HepG2 (cell line): ENCODE measurements around the gene CDC37. TPM values are rescaled to one million over a fixed set of nuclear protein-coding genes. Genes with fewer than 3 reads are reported as not detected.

Source experiments
- AGO1 ChIP-seq: fragments of 200-400 bp; formaldehyde crosslinking; IDR thresholded peaks from 2 replicates; pipeline ENCODE4 v1.6.1; 2017; ENCODE audit warnings: mild to moderate bottlenecking, low read depth, low read length, moderate library complexity; ENCODE audit not compliant: poor library complexity, severe bottlenecking
- GATAD2A ChIP-seq: IDR thresholded peaks from 2 replicates; pipeline ENCODE4 v1.6.1; 2016
- HIVEP1 ChIP-seq: sonication (generic); formaldehyde crosslinking; IDR thresholded peaks from 2 replicates; pipeline ENCODE4 v1.4.0; 2020; ENCODE audit warnings: mild to moderate bottlenecking, missing genetic modification reagents
- KDM5B ChIP-seq: sonication (generic); formaldehyde crosslinking; IDR thresholded peaks from 2 replicates; pipeline ENCODE4 v1.4.0; 2020; ENCODE audit warnings: missing genetic modification reagents, mild to moderate bottlenecking, borderline replicate concordance
- LCORL ChIP-seq, 2 experiments: fragments of 450-650 bp in 1 of 2; sonication (generic) in 1 of 2; formaldehyde crosslinking in 1 of 2; IDR thresholded peaks; 2 replicates each; pipeline versions ENCODE4 v1.5.0 to v1.6.1; 2017 to 2020; ENCODE audit warnings: antibody characterized with exemption in 1 of 2, missing genetic modification reagents in 1 of 2
- MAX ChIP-seq: IDR thresholded peaks from 2 replicates; pipeline ENCODE4 v1.6.1; 2012; ENCODE audit warnings: inconsistent platforms
- NONO ChIP-seq, 2 experiments: fragments of 450-650 bp in 1 of 2; sonication (generic) in 1 of 2; formaldehyde crosslinking in 1 of 2; IDR thresholded peaks in 1 of 2; conservative IDR thresholded peaks in 1 of 2; 2 replicates each; pipeline versions ENCODE4 v1.6.1 to v1.8.0; 2017 to 2022; ENCODE audit warnings: mild to moderate bottlenecking in 1 of 2, missing genetic modification reagents in 1 of 2, moderate library complexity in 1 of 2
- REL ChIP-seq: sonication (generic); formaldehyde crosslinking; conservative IDR thresholded peaks from 2 replicates; pipeline ENCODE4 v1.8.0; 2022; ENCODE audit warnings: mild to moderate bottlenecking, missing genetic modification reagents, moderate library complexity
- SAP130 ChIP-seq: IDR thresholded peaks from 2 replicates; pipeline ENCODE4 v1.6.1; 2016; ENCODE audit warnings: low read depth
- SKI ChIP-seq: fragments of 450-650 bp; IDR thresholded peaks from one replicate; pipeline ENCODE4 v1.6.1; 2018; ENCODE audit warnings: mild to moderate bottlenecking; ENCODE audit not compliant: partially characterized antibody
- ZNF225 ChIP-seq: sonication (generic); formaldehyde crosslinking; IDR thresholded peaks from 2 replicates; pipeline ENCODE4 v1.4.0; 2020; ENCODE audit warnings: mild to moderate bottlenecking, missing genetic modification reagents
- ZNF335 ChIP-seq: sonication (generic); formaldehyde crosslinking; IDR thresholded peaks from 2 replicates; pipeline ENCODE4 v1.4.0; 2020; ENCODE audit warnings: missing genetic modification reagents
- ZNF709 ChIP-seq: sonication (generic); formaldehyde crosslinking; IDR thresholded peaks from 2 replicates; pipeline ENCODE4 v1.5.0; 2020; ENCODE audit warnings: mild to moderate bottlenecking, missing genetic modification reagents
- ZSCAN31 ChIP-seq: sonication (generic); formaldehyde crosslinking; IDR thresholded peaks from 2 replicates; pipeline ENCODE4 v1.5.0; 2020; ENCODE audit warnings: low read depth, mild to moderate bottlenecking, missing genetic modification reagents
- ZSCAN9 ChIP-seq: IDR thresholded peaks from 2 replicates; pipeline ENCODE4 v1.6.1; 2016; ENCODE audit warnings: borderline replicate concordance
- polyA plus RNA-seq, 8 experiments: library from polyadenylated mRNA; depleted of rRNA in 3 of 8; stranded (reverse) in 7 of 8; unstranded in 1 of 8; fragments of >200 nt; fragmentation: Illumina TruSeq in 4 of 8; extraction: Trizol in 4 of 8; gene quantifications; 2 replicates each; pipeline versions ENCODE4 v1.2.1 to v1.2.3, GENCODE V29; 2011 to 2016; ENCODE audit warnings: low read depth in 4 of 8, missing spikeins in 1 of 8, mixed read lengths in 1 of 8; ENCODE audit not compliant: insufficient read depth in 1 of 8
- total RNA-seq, 5 experiments: library from RNA; depleted of rRNA; stranded (reverse); fragments of >200 nt; fragmentation: Illumina TruSeq; extraction: Trizol; gene quantifications; 2 replicates each; pipeline ENCODE4 v1.2.3, GENCODE V29; 2016; ENCODE audit warnings: low read depth in 1 of 5
- TF ChIP-seq, protein P1 (sequence below): sonication (generic); formaldehyde crosslinking; IDR thresholded peaks from 2 replicates; pipeline ENCODE4 v1.4.0; 2020; ENCODE audit warnings: mild to moderate bottlenecking, missing genetic modification reagents
- TF ChIP-seq, protein P2 (sequence below): sonication (generic); formaldehyde crosslinking; IDR thresholded peaks from 2 replicates; pipeline ENCODE4 v1.5.1; 2020; ENCODE audit warnings: mild to moderate bottlenecking, missing genetic modification reagents, moderate library complexity

Gene CDC37
- total and polyA plus RNA-seq, 2 of the 13 experiments (the other 11 are each of a cell fraction or from before 2014, with no cell fraction given): 158 to 177 TPM

- TF ChIP-seq, protein P1, sequence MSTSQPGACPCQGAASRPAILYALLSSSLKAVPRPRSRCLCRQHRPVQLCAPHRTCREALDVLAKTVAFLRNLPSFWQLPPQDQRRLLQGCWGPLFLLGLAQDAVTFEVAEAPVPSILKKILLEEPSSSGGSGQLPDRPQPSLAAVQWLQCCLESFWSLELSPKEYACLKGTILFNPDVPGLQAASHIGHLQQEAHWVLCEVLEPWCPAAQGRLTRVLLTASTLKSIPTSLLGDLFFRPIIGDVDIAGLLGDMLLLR (CRISPR knock-in tag): peak; percentile 63; the same call in 1 of the 2 replicates
- TF ChIP-seq GATAD2A (CRISPR knock-in tag) (peak; percentile 38), LCORL (IDR thresholded peaks at IDR 0.05) (no peak), LCORL (CRISPR knock-in tag; IDR thresholded peaks at IDR 0.05) (no peak), ZSCAN31 (CRISPR knock-in tag) (peak; percentile 61; the same call in 1 of the 2 replicates), AGO1 (no peak), ZSCAN9 (CRISPR knock-in tag) (no peak), SKI (no peak), ZNF335 (CRISPR knock-in tag) (no peak), REL (CRISPR knock-in tag) (0 out of 2 replicates have a peak, but pooled peaks have one; percentile 52), NONO (IDR thresholded peaks at IDR 0.05) (no peak), NONO (CRISPR knock-in tag; conservative IDR thresholded peaks at IDR 0.05) (peak; percentile 41; the same call in 1 of the 2 replicates), SAP130 (CRISPR knock-in tag) (0 out of 2 replicates have a peak, but pooled peaks have one; percentile 15), ZNF709 (CRISPR knock-in tag) (no peak), HIVEP1 (CRISPR knock-in tag) (peak; percentile 64; the same call in 1 of the 2 replicates), ZNF225 (CRISPR knock-in tag) (no peak), KDM5B (0 out of 2 replicates have a peak, but pooled peaks have one; percentile 46), MAX (peak; percentile 10; the same call in 1 of the 2 replicates)
- TF ChIP-seq, protein P2, sequence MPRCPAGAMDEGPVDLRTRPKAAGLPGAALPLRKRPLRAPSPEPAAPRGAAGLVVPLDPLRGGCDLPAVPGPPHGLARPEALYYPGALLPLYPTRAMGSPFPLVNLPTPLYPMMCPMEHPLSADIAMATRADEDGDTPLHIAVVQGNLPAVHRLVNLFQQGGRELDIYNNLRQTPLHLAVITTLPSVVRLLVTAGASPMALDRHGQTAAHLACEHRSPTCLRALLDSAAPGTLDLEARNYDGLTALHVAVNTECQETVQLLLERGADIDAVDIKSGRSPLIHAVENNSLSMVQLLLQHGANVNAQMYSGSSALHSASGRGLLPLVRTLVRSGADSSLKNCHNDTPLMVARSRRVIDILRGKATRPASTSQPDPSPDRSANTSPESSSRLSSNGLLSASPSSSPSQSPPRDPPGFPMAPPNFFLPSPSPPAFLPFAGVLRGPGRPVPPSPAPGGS: no peak
Measured at GRCh38 chr19:10388957-10389356, 14.4 kb downstream of the CDC37 start (continued).
